Measurements from ENCODE around the gene SULT1A4. TPM values are rescaled to one million over a fixed set of nuclear protein-coding genes. Genes with fewer than 3 reads are reported as not detected.

Gene SULT1A4
- total RNA-seq, 1 experiment from 2014 or later, result 6.6 TPM

Other genes with a start within 250 kb of the SULT1A4 start
- not detected in 2 replicates for gene NPIPB11, start 53.2 kb upstream of the SULT1A4 start, total RNA-seq (2014; rRNA removed; shearing (Covaris generic); ENCODE audit: low replicate concordance)
- 28.0 and 50.4 TPM in 2 replicates for gene BOLA2, start 5.6 kb upstream of the SULT1A4 start, total RNA-seq (2014; rRNA removed; shearing (Covaris generic); ENCODE audit: low replicate concordance)
- gene SLX1B, start 5.4 kb upstream of the SULT1A4 start, total RNA-seq (2014; rRNA removed; shearing (Covaris generic); ENCODE audit: low replicate concordance), result 49.4 and 142 TPM in 2 replicates
- gene NPIPB12, start 46.5 kb downstream of the SULT1A4 start, total RNA-seq (2014; rRNA removed; shearing (Covaris generic); ENCODE audit: low replicate concordance), result 1.9 and 25.3 TPM in 2 replicates
- gene SPN, start 203.3 kb downstream of the SULT1A4 start, total RNA-seq (2014; rRNA removed; shearing (Covaris generic); ENCODE audit: low replicate concordance), result not detected in 2 replicates
- gene QPRT, start 219.3 kb downstream of the SULT1A4 start, total RNA-seq (2014; rRNA removed; shearing (Covaris generic); ENCODE audit: low replicate concordance), result 57.5 and 101 TPM in 2 replicates